Neural progenitor cell (in vitro differentiated cells): Measurements from ENCODE around the gene CLMP. TPM values are rescaled to one million over a fixed set of nuclear protein-coding genes. Genes with fewer than 3 reads are reported as not detected.

ENCODE experiments used
- DNase-seq: peaks from one replicate; pipeline ENCODE4 v3.0.0-alpha.2; 2016; ENCODE audit warnings: low spot score
- H2AFZ ChIP-seq: fragments of 200-600 bp; sonication (generic); replicated peaks from 2 replicates; pipeline ENCODE4 v1.6.1; 2016; ENCODE audit warnings: antibody characterized with exemption
- H3F3A ChIP-seq: fragments of 200-600 bp; sonication (generic); 2 replicates; pipeline ENCODE4 v1.6.1; 2016; ENCODE audit warnings: antibody characterized with exemption, low read depth
- H3K27ac ChIP-seq: fragments of 200-600 bp; sonication (generic); 2 replicates; pipeline ENCODE4 v1.5.1; 2016; ENCODE audit warnings: mild to moderate bottlenecking
- H3K27me3 ChIP-seq: fragments of 200-600 bp; sonication (generic); 2 replicates; pipeline ENCODE4 v1.6.1; 2016; ENCODE audit warnings: mild to moderate bottlenecking, moderate library complexity
- H3K36me3 ChIP-seq: fragments of 200-600 bp; sonication (generic); 2 replicates; pipeline ENCODE4 v1.5.1; 2016
- H3K4me1 ChIP-seq: fragments of 200-600 bp; sonication (generic); 2 replicates; pipeline ENCODE4 v1.6.1; 2016; ENCODE audit warnings: mixed run types
- H3K4me2 ChIP-seq: fragments of 200-600 bp; sonication (generic); 2 replicates; pipeline ENCODE4 v1.6.1; 2016
- H3K4me3 ChIP-seq: fragments of 200-600 bp; sonication (generic); 2 replicates; pipeline ENCODE4 v1.5.1; 2016
- H3K79me2 ChIP-seq: fragments of 200-600 bp; sonication (generic); 2 replicates; pipeline ENCODE4 v1.6.1; 2016; ENCODE audit warnings: low read depth
- H3K9ac ChIP-seq: fragments of 200-600 bp; sonication (generic); 2 replicates; pipeline ENCODE4 v1.6.1; 2016
- H3K9me3 ChIP-seq: fragments of 200-600 bp; sonication (generic); 2 replicates; pipeline ENCODE4 v1.5.1; 2016; ENCODE audit warnings: low read depth
- H4K20me1 ChIP-seq: fragments of 200-600 bp; sonication (generic); 2 replicates; pipeline ENCODE4 v1.6.1; 2016; ENCODE audit warnings: low read depth
- H3K27ac Mint-ChIP-seq: 3 replicates; pipeline ENCODE4 v1.8.0; 2021; ENCODE audit warnings: mixed read lengths
- H3K27me3 Mint-ChIP-seq: 2 replicates; pipeline ENCODE4 v1.8.0; 2022; ENCODE audit warnings: low read depth, mild to moderate bottlenecking, inconsistent platforms, moderate library complexity, mixed read lengths; ENCODE audit not compliant: insufficient read depth
- H3K36me3 Mint-ChIP-seq: 3 replicates; pipeline ENCODE4 v1.8.0; 2021; ENCODE audit warnings: mixed read lengths
- H3K4me1 Mint-ChIP-seq: 3 replicates; pipeline ENCODE4 v1.8.0; 2021; ENCODE audit warnings: mixed read lengths
- H3K4me3 Mint-ChIP-seq: 3 replicates; pipeline ENCODE4 v1.8.0; 2021; ENCODE audit warnings: mild to moderate bottlenecking, moderate library complexity, mixed read lengths
- H3K9me3 Mint-ChIP-seq: 3 replicates; pipeline ENCODE4 v1.8.0; 2020; ENCODE audit warnings: mixed read lengths
- EZH2 ChIP-seq: fragments of 200-600 bp; sonication (generic); IDR thresholded peaks from 2 replicates; pipeline ENCODE4 v1.6.1; 2017; ENCODE audit warnings: antibody characterized with exemption, mild to moderate bottlenecking, moderate library complexity
- EZH2phosphoT487 ChIP-seq: fragments of 200-600 bp; sonication (generic); IDR thresholded peaks from 2 replicates; pipeline ENCODE4 v1.6.1; 2017; ENCODE audit warnings: antibody characterized with exemption
- total RNA-seq: library from RNA; depleted of rRNA; stranded (reverse); fragments of >200 nt; gene quantifications from 2 replicates; pipeline ENCODE4 v1.2.3, GENCODE V29; 2015; ENCODE audit warnings: low replicate concordance
- TF ChIP-seq, protein P1 (sequence below): fragments of 200-600 bp; sonication (generic); IDR thresholded peaks from 2 replicates; pipeline ENCODE4 v1.5.1; 2017; ENCODE audit warnings: antibody characterized with exemption, mild to moderate bottlenecking

The CLMP gene
- total RNA-seq, 1 donor from 2014 or later: 10.7 TPM

DNA sequence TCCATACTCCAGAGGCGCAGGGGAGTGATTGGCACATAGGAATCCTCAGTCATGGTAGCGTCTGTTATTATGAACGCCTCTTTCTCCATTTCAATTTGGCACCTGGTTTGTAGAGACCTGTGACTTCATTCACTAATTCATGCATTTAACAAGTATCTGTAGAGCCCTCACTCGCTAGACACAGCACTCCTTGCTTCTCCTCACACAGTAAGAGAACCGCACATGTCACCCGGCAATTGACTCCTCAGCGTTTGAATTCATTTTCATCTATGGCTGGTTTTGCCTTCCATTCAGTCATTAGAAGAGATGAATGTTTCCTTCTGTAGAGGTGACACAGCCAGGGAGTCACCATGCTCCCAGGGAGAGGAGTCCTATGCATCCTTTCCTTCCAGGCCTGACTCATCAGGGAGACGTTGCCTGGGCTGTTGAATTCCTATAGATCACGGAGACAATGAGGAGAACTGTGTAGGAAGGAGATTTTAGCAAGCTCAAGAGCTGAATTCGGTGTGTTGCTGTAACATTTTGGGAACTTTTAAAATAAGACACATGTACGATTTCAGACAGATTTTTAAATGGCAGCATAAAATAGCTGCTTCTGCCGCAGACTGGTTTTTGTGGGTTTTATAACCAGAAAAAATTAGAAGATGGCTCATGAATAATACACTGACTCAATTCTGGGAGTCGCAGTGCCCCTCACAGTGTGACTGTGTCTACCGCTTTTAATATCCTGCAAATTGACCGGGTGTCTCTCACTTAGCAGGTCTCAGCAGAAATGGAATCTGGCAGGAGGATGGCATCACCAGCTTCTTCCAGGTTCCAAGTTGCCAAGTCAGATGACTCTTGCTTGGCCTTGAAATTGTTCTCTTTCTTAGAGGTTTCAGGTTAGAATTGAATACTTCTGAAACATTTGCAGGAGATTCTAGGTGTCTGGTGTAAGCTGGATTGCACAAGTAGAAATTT is 44.4 kb upstream of the CLMP start:
- Histone ChIP-seq H3K36me3 (no peaks in the 10 kb centered on the region), H3K27me3 (no peaks in the 10 kb centered on the region), H3K4me2 (no peak overlapping the region), H3F3A (no peaks in the 10 kb centered on the region), H3K4me1 (no peaks in the 10 kb centered on the region), H3K79me2 (no peaks in the 10 kb centered on the region), H3K9me3 (no peaks in the 10 kb centered on the region), H3K9ac (no peak overlapping the region), H4K20me1 (no peaks in the 10 kb centered on the region), H2AFZ (no peak overlapping the region), H3K27ac (no peak overlapping the region), H3K4me3 (no peak overlapping the region)
- Mint-ChIP-seq H3K4me3 (no peak overlapping the region), H3K36me3 (no peaks in the 10 kb centered on the region), H3K9me3 (peaks cover 5% of the 10 kb centered on the region), H3K4me1 (peaks cover 12% of the 10 kb centered on the region), H3K27ac (no peak overlapping the region), H3K27me3 (peaks cover 9% of the 10 kb centered on the region)
- DNase-seq: no peak
- TF ChIP-seq EZH2phosphoT487: no peak
- TF ChIP-seq, protein P1, sequence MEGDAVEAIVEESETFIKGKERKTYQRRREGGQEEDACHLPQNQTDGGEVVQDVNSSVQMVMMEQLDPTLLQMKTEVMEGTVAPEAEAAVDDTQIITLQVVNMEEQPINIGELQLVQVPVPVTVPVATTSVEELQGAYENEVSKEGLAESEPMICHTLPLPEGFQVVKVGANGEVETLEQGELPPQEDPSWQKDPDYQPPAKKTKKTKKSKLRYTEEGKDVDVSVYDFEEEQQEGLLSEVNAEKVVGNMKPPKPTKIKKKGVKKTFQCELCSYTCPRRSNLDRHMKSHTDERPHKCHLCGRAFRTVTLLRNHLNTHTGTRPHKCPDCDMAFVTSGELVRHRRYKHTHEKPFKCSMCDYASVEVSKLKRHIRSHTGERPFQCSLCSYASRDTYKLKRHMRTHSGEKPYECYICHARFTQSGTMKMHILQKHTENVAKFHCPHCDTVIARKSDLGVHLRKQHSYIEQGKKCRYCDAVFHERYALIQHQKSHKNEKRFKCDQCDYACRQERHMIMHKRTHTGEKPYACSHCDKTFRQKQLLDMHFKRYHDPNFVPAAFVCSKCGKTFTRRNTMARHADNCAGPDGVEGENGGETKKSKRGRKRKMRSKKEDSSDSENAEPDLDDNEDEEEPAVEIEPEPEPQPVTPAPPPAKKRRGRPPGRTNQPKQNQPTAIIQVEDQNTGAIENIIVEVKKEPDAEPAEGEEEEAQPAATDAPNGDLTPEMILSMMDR: no peak
- no peak for TF ChIP-seq EZH2

DNA sequence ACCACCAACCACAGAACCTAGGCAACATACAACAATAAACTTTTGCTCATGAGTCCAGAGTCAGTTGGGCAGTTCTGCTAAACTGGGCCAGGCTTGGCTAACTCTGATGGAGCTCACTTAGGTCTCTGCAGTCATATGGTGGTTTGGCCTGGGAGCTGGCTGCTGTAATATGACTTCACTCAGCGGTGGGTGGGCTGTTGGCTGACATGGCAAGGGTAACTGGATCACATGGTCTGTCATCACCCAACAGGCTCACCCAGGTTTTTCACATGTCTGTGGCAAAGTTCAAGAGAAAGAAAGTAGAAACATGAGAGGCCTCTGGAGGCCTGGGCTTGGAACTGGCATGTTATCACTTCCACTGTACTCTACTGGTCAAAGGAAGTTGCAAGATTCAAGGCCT is 43.2 kb upstream of the CLMP start:
- no peak overlapping the region for H3K4me3 ChIP-seq
- TF ChIP-seq, protein P1: no peak
- no peak for TF ChIP-seq EZH2
- TF ChIP-seq EZH2phosphoT487: no peak
- no peaks in the 10 kb centered on the region for H4K20me1 ChIP-seq
- H3K4me1 Mint-ChIP-seq: peaks cover 12% of the 10 kb centered on the region
- H3F3A ChIP-seq: no peaks in the 10 kb centered on the region
- H3K36me3 Mint-ChIP-seq: no peaks in the 10 kb centered on the region
- no peaks in the 10 kb centered on the region for H3K79me2 ChIP-seq
- no peak overlapping the region for H3K27ac ChIP-seq
- H3K9ac ChIP-seq: no peak overlapping the region
- peaks cover 5% of the 10 kb centered on the region for H3K27me3 Mint-ChIP-seq
- no peaks in the 10 kb centered on the region for H3K9me3 ChIP-seq
- H2AFZ ChIP-seq: no peak overlapping the region
- no peaks in the 10 kb centered on the region for H3K36me3 ChIP-seq
- no peak overlapping the region for H3K27ac Mint-ChIP-seq
- DNase-seq: no peak
- H3K4me1 ChIP-seq: no peaks in the 10 kb centered on the region
- H3K9me3 Mint-ChIP-seq: peaks cover under 1% of the 10 kb centered on the region
- no peaks in the 10 kb centered on the region for H3K27me3 ChIP-seq
- no peak overlapping the region for H3K4me3 Mint-ChIP-seq
- H3K4me2 ChIP-seq: no peak overlapping the region

DNA sequence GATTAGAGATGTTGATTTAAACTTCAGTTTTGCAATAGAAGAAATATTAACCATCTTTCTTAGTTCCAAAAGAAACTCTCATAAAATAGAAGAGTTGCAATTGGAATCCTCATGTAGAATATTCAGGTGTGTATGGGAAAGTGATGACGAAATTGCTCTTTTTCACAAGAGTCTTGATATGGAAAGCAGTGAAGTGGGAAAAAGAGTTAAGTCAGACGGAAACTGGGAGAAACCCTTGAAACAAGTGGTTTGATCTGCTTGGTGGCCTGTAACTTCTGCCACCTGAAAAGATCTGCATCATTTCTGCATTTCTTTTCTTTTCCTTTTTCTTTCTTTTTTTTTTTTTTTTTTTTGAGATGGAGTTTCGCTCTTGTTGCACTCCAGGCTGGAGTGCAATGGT is 41.8 kb upstream of the CLMP start:
- no peak overlapping the region for H3K27ac Mint-ChIP-seq
- H3K27ac ChIP-seq: no peak overlapping the region
- H3K4me1 Mint-ChIP-seq: peaks cover 15% of the 10 kb centered on the region
- H3K4me1 ChIP-seq: no peaks in the 10 kb centered on the region
- no peak overlapping the region for H3K4me2 ChIP-seq
- H3K36me3 ChIP-seq: no peaks in the 10 kb centered on the region
- H3K27me3 ChIP-seq: no peaks in the 10 kb centered on the region
- H3K27me3 Mint-ChIP-seq: peaks cover 7% of the 10 kb centered on the region
- H3K4me3 ChIP-seq: no peak overlapping the region
- H3K9me3 ChIP-seq: no peaks in the 10 kb centered on the region
- H3K36me3 Mint-ChIP-seq: no peaks in the 10 kb centered on the region
- H3K79me2 ChIP-seq: no peaks in the 10 kb centered on the region
- H3F3A ChIP-seq: no peaks in the 10 kb centered on the region
- H2AFZ ChIP-seq: no peak overlapping the region
- DNase-seq: no peak
- TF ChIP-seq, protein P1: no peak
- no peak for TF ChIP-seq EZH2phosphoT487
- no peak for TF ChIP-seq EZH2
- no peak overlapping the region for H3K4me3 Mint-ChIP-seq
- H4K20me1 ChIP-seq: no peaks in the 10 kb centered on the region
- H3K9ac ChIP-seq: no peak overlapping the region
- no peaks in the 10 kb centered on the region for H3K9me3 Mint-ChIP-seq
